DMS53 treated with DMSO at 0.1 percent for 48 hours (cell line): ENCODE data around the gene ITGB8.

ENCODE experiments used
- DNase-seq: peaks from one replicate; lab custom pipeline; 2025; ENCODE audit not compliant: unreplicated experiment; lab: John Stamatoyannopoulos, UW

The ITGB8 gene

GRCh38 chr7:20307901-20308300 is 22.8 kb upstream of the ITGB8 start:
- peak; percentile 91 for DNase-seq

GRCh38 chr7:20310301-20310700 is 20.4 kb upstream of the ITGB8 start:
- DNase-seq, result no peak

GRCh38 chr7:20310963-20311742 is 19.5 kb upstream of the ITGB8 start:
- DNase-seq, result peak; percentile 79

- DNase-seq, result no peak
These were observed 19.0 kb upstream of the ITGB8 start for GRCh38 chr7:20311743-20312042.

- DNase-seq, result no peak
These were observed 18.1 kb upstream of the ITGB8 start for GRCh38 chr7:20312562-20312961.

- no peak for DNase-seq
These were observed 17.1 kb upstream of the ITGB8 start for GRCh38 chr7:20313626-20314025.

- peak; percentile 42 for DNase-seq
These were observed 16.5 kb upstream of the ITGB8 start for GRCh38 chr7:20314198-20314597.

- no peak for DNase-seq
These were observed 14.0 kb upstream of the ITGB8 start for GRCh38 chr7:20316706-20317105.

GRCh38 chr7:20317413-20317812 is 13.3 kb upstream of the ITGB8 start:
- no peak for DNase-seq

- DNase-seq, result no peak
These were observed 11.8 kb upstream of the ITGB8 start for GRCh38 chr7:20318933-20319332.

GRCh38 chr7:20320322-20320721 is 10.4 kb upstream of the ITGB8 start:
- DNase-seq, result no peak

- no peak for DNase-seq
These were observed 9.9 kb upstream of the ITGB8 start for GRCh38 chr7:20320786-20321185.

GRCh38 chr7:20323595-20323994 is 7.1 kb upstream of the ITGB8 start:
- DNase-seq, result no peak

- DNase-seq, result no peak
These were observed 4.4 kb upstream of the ITGB8 start for GRCh38 chr7:20326342-20326741.

GRCh38 chr7:20327055-20327454 is 3.6 kb upstream of the ITGB8 start:
- no peak for DNase-seq

GRCh38 chr7:20328027-20328426 is 2.7 kb upstream of the ITGB8 start:
- no peak for DNase-seq

GRCh38 chr7:20328692-20329091 is 2.0 kb upstream of the ITGB8 start:
- DNase-seq, result no peak

- DNase-seq, result peak; percentile 99
These were observed 1.1 kb upstream of the ITGB8 start for GRCh38 chr7:20329389-20330238.

GRCh38 chr7:20330928-20331909 is 519 bp downstream of the ITGB8 start:
- peak; percentile 74 for DNase-seq

- no peak for DNase-seq
These were observed 1.5 kb downstream of the ITGB8 start for GRCh38 chr7:20331910-20332813.
